Nephron (organoid): Measurements from ENCODE around the gene SLC44A5.
"Not testable (repeated sequence)": the region's sequence is repeated elsewhere in the genome, so short reads cannot be mapped to it uniquely, and the experiment has no call there.

Experiments
- H3K27ac Mint-ChIP-seq, 3 experiments: 2 replicates each; pipeline ENCODE4 v1.8.0; 2020; ENCODE audit warnings: mixed read lengths in 3 of 3, mild to moderate bottlenecking in 2 of 3, moderate library complexity in 1 of 3
- H3K27me3 Mint-ChIP-seq: 2 replicates; pipeline ENCODE4 v1.8.0; 2021; ENCODE audit warnings: low read depth, mild to moderate bottlenecking, moderate library complexity, mixed read lengths
- H3K36me3 Mint-ChIP-seq: 2 replicates; pipeline ENCODE4 v1.8.0; 2020; ENCODE audit warnings: low read depth, mixed read lengths
- H3K4me1 Mint-ChIP-seq: 2 replicates; pipeline ENCODE4 v1.8.0; 2020; ENCODE audit warnings: mixed read lengths
- H3K4me3 Mint-ChIP-seq, 3 experiments: 2 replicates each; pipeline ENCODE4 v1.8.0; 2020; ENCODE audit warnings: mild to moderate bottlenecking in 3 of 3, mixed read lengths in 3 of 3, moderate library complexity in 2 of 3
- H3K9me3 Mint-ChIP-seq: 2 replicates; pipeline ENCODE4 v1.8.0; 2020; ENCODE audit warnings: mixed read lengths
- TF ChIP-seq, protein P1 (sequence below), 3 experiments: fragments of 200-600 bp; sonication (generic); IDR thresholded peaks; one replicate each; pipeline ENCODE4 v1.5.0; 2021; ENCODE audit warnings: antibody characterized with exemption in 3 of 3; ENCODE audit not compliant: unreplicated experiment in 3 of 3

The SLC44A5 gene

DNA sequence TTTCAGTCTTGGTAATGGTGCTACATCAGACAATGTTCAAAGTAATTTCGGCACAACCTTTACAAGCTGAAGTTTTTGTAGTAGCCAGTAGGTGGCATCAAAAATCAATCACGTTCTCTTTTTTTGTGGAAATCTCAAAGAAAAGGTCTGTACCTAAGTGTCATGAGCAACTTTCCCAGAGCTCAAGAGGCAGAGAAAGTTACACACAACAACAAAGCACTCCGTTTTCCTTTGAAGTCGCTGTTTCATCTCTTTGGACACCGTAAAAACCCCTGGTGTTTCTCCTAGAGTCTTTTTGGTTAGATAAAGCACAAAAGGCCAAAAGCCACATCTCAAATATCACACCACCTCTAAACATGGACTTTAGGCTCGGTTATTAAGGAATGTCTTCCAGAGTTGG, 345.1 kb downstream of the SLC44A5 start:
- Mint-ChIP-seq H3K4me1 (no peaks in the 10 kb centered on the region), H3K9me3 (no peaks in the 10 kb centered on the region), H3K27ac (no peak overlapping the region), H3K27me3 (no peaks in the 10 kb centered on the region), H3K36me3 (peaks cover 4% of the 10 kb centered on the region), H3K4me3 (no peak overlapping the region)
- TF ChIP-seq, protein P1, sequence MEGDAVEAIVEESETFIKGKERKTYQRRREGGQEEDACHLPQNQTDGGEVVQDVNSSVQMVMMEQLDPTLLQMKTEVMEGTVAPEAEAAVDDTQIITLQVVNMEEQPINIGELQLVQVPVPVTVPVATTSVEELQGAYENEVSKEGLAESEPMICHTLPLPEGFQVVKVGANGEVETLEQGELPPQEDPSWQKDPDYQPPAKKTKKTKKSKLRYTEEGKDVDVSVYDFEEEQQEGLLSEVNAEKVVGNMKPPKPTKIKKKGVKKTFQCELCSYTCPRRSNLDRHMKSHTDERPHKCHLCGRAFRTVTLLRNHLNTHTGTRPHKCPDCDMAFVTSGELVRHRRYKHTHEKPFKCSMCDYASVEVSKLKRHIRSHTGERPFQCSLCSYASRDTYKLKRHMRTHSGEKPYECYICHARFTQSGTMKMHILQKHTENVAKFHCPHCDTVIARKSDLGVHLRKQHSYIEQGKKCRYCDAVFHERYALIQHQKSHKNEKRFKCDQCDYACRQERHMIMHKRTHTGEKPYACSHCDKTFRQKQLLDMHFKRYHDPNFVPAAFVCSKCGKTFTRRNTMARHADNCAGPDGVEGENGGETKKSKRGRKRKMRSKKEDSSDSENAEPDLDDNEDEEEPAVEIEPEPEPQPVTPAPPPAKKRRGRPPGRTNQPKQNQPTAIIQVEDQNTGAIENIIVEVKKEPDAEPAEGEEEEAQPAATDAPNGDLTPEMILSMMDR (IDR thresholded peaks at IDR 0.05; ENCODE audit: unreplicated experiment in 3 of 3): peak; percentile 60 to 78 (median 70)

GRCh38 chr1:75264112-75264511, 346.8 kb downstream of the SLC44A5 start:
- TF ChIP-seq, protein P1 (IDR thresholded peaks at IDR 0.05; ENCODE audit: unreplicated experiment in 3 of 3): no peak
- no peaks in the 10 kb centered on the region for H3K9me3 Mint-ChIP-seq
- no peak overlapping the region for H3K4me3 Mint-ChIP-seq
- H3K27me3 Mint-ChIP-seq: no peaks in the 10 kb centered on the region
- H3K27ac Mint-ChIP-seq: no peak overlapping the region
- no peaks in the 10 kb centered on the region for H3K4me1 Mint-ChIP-seq
- no peaks in the 10 kb centered on the region for H3K36me3 Mint-ChIP-seq

DNA sequence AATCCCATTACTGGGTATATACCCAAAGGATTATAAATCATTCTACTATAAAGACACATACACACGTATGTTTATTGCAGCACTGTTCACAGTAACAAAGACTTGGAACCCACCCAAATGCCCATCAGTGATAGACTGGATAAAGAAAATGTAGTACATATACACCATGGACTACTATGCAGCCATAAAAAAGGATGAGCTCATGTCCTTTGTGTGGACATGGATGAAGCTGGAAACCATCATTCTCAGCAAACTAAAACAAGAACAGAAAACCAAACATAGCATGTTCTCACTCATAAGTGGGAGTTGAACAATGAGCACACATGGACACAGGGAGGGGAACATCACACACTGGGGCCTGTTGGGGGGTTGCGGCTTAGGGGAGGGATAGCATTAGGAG, 347.3 kb downstream of the SLC44A5 start:
- H3K27ac Mint-ChIP-seq, H3K4me3 Mint-ChIP-seq, H3K9me3 Mint-ChIP-seq, H3K36me3 Mint-ChIP-seq, H3K27me3 Mint-ChIP-seq, H3K4me1 Mint-ChIP-seq: not testable (repeated sequence)

DNA sequence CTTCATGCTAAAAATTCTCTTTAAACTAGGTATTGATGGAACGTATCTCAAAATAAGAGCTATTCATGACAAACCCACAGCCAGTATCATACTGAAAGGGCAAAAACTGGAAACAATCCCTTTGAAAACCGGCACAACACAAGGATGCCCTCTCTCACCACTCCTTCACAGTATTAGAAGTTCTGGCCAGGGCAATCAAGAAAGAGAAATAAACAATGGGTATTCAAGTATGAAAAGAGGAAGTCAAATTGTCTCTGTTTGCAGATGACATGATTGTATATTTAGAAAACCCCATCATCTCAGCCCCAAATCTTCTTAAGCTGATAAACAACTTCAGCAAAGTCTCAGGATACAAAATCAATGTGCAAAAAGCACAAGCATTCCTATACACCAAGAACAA, 349.0 kb downstream of the SLC44A5 start:
- H3K4me1 Mint-ChIP-seq, H3K36me3 Mint-ChIP-seq, H3K27me3 Mint-ChIP-seq, H3K27ac Mint-ChIP-seq, H3K9me3 Mint-ChIP-seq, H3K4me3 Mint-ChIP-seq: not testable (repeated sequence)

- no peak overlapping the region for H3K4me3 Mint-ChIP-seq
- H3K4me1 Mint-ChIP-seq: no peaks in the 10 kb centered on the region
- no peaks in the 10 kb centered on the region for H3K27me3 Mint-ChIP-seq
- H3K36me3 Mint-ChIP-seq: no peaks in the 10 kb centered on the region
- TF ChIP-seq, protein P1 (IDR thresholded peaks at IDR 0.05; ENCODE audit: unreplicated experiment in 3 of 3): no peak
- H3K9me3 Mint-ChIP-seq: no peaks in the 10 kb centered on the region
- H3K27ac Mint-ChIP-seq: no peak overlapping the region
Observed at GRCh38 chr1:75258351-75258750, 352.6 kb downstream of the SLC44A5 start.

- Mint-ChIP-seq H3K27ac (no peak overlapping the region), H3K36me3 (no peaks in the 10 kb centered on the region), H3K4me3 (no peak overlapping the region), H3K9me3 (no peaks in the 10 kb centered on the region), H3K4me1 (no peaks in the 10 kb centered on the region), H3K27me3 (no peaks in the 10 kb centered on the region)
- TF ChIP-seq, protein P1 (IDR thresholded peaks at IDR 0.05; ENCODE audit: unreplicated experiment in 3 of 3): peak in 1 of 3 experiments; percentile 17
Observed at GRCh38 chr1:75257424-75257823, 353.5 kb downstream of the SLC44A5 start.

GRCh38 chr1:75250114-75250513, 360.8 kb downstream of the SLC44A5 start:
- H3K4me3 Mint-ChIP-seq, H3K9me3 Mint-ChIP-seq, H3K27ac Mint-ChIP-seq: not testable (repeated sequence)

DNA sequence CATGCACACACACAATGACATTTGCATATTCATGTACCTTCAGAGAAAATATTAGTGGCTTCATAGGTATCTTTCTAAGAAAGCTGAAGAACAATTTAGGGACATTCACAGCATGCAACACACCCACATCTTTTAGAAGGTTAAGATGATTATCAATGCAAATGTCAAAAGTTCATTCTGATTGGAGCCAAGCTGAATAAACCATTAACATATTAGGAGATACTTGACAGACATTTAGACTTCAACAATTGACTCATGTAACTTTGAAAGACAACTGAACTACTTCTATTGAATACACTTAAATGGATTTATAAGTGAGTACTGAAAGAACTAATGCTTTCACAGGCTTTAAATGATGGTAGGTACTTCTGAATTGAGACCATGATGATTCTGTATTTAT, 365.7 kb downstream of the SLC44A5 start:
- TF ChIP-seq, protein P1 (IDR thresholded peaks at IDR 0.05; ENCODE audit: unreplicated experiment in 3 of 3): no peak
- Mint-ChIP-seq H3K27ac (no peak overlapping the region), H3K4me1 (no peaks in the 10 kb centered on the region), H3K36me3 (no peaks in the 10 kb centered on the region), H3K9me3 (no peaks in the 10 kb centered on the region), H3K4me3 (no peak overlapping the region), H3K27me3 (no peaks in the 10 kb centered on the region)

More at GRCh38 chr1:75250114-75250513, 360.8 kb downstream of the SLC44A5 start:
- not testable (repeated sequence) for H3K27me3 Mint-ChIP-seq, H3K36me3 Mint-ChIP-seq, H3K4me1 Mint-ChIP-seq
